HepG2 (cell line): ENCODE results near the gene MYO3B. TPM values are rescaled to one million over a fixed set of nuclear protein-coding genes. Genes with fewer than 3 reads are reported as not detected.

ENCODE experiments used
- ATAC-seq: fragments of 200-7000 bp; cut with Tn5 transposase; 3 replicates; pipeline ENCODE4 v1.9.1; 2020; ENCODE audit warnings: mild to moderate bottlenecking, moderate library complexity
- BruUV-seq: library from RNA; stranded (reverse); fragments of 400-500 nt; replicated peaks from 2 replicates; lab custom pipeline; 2021; lab: Mats Ljungman, UMichigan
- CTCF ChIA-PET: fragments of 300-600 bp; formaldehyde crosslinking; extraction: SDS; loops from one replicate; lab custom pipeline; 2021; ENCODE audit warnings: low total read pairs, inconsistent platforms, low intra/inter-chr PET ratio; lab: Yijun Ruan, JAX
- POLR2A ChIA-PET: fragments of 350-600 bp; sonication (Branson Sonifier 250); formaldehyde crosslinking; loops from one replicate; lab custom pipeline; 2020; ENCODE audit warnings: antibody characterized with exemption, inconsistent platforms; lab: Yijun Ruan, JAX
- DNase-seq: peaks from one replicate; pipeline ENCODE4 v3.0.0-alpha.2; 2015; ENCODE audit warnings: low spot score
- FAIRE-seq: peaks from 3 replicates; lab custom pipeline; 2011; peaks lifted over from hg19 to GRCh38; lab: Jason Lieb, UNC
- H2AFZ ChIP-seq: one replicate; pipeline ENCODE4 v1.6.1; 2011; ENCODE audit warnings: low read length, inconsistent platforms
- H3K27ac ChIP-seq: fragments of 300-600 bp; 3 replicates; pipeline ENCODE4 v1.8.0; 2011; ENCODE audit warnings: mixed run types, mild to moderate bottlenecking, mixed read lengths, low read length, inconsistent platforms; ENCODE audit not compliant: insufficient read depth; ENCODE audit errors: extremely low read length
- H3K27me3 ChIP-seq, 2 experiments: fragments of 200-600 bp in 1 of 2; 2 replicates in 1 of 2; 3 replicates in 1 of 2; pipeline versions ENCODE4 v1.6.0 to v1.8.0; 2011; ENCODE audit warnings: low read length in 2 of 2, mild to moderate bottlenecking in 2 of 2, moderate library complexity in 2 of 2, inconsistent platforms in 1 of 2; ENCODE audit not compliant: insufficient read depth in 2 of 2, control insufficient read depth in 1 of 2
- H3K36me3 ChIP-seq, 2 experiments: fragments of 200-600 bp in 1 of 2; replicated peaks in 1 of 2; 2 replicates in 1 of 2; 3 replicates in 1 of 2; pipeline versions ENCODE4 v1.5.1 to v1.8.0; 2011; ENCODE audit warnings: low read length in 2 of 2, inconsistent platforms in 1 of 2; ENCODE audit not compliant: insufficient read depth in 2 of 2, control insufficient read depth in 1 of 2
- H3K4me1 ChIP-seq: 2 replicates; pipeline ENCODE4 v1.5.1; 2012; ENCODE audit warnings: low read length, inconsistent platforms; ENCODE audit not compliant: insufficient read depth
- H3K4me2 ChIP-seq: 2 replicates; pipeline ENCODE4 v1.6.0; 2011; ENCODE audit warnings: low read depth, low read length, inconsistent platforms
- H3K4me3 ChIP-seq, 3 experiments: fragments of 200-600 bp in 1 of 3; sonication (generic), shearing (Covaris generic) in 1 of 3; replicated peaks in 1 of 3; 2 replicates each; pipeline ENCODE4 v1.5.1; 2011 to 2016; ENCODE audit warnings: low read length in 3 of 3, inconsistent platforms in 2 of 3, low read depth in 2 of 3, mild to moderate bottlenecking in 2 of 3, control low read depth in 1 of 3, mixed read lengths in 1 of 3; ENCODE audit not compliant: insufficient read depth in 1 of 3
- H3K79me2 ChIP-seq: one replicate; pipeline ENCODE4 v1.6.1; 2011; ENCODE audit warnings: low read length, inconsistent platforms; ENCODE audit not compliant: insufficient read depth
- H3K9ac ChIP-seq: 2 replicates; pipeline ENCODE4 v1.6.0; 2011; ENCODE audit warnings: mild to moderate bottlenecking, low read depth, low read length, inconsistent platforms; ENCODE audit not compliant: insufficient read depth
- H3K9me3 ChIP-seq: 2 replicates; pipeline ENCODE4 v1.5.1; 2012; ENCODE audit warnings: mild to moderate bottlenecking, low read length
- H4K20me1 ChIP-seq: 2 replicates; pipeline ENCODE4 v1.6.0; 2011; ENCODE audit warnings: inconsistent platforms, mild to moderate bottlenecking, low read length, moderate library complexity; ENCODE audit not compliant: insufficient read depth
- ELF3 ChIP-seq: IDR thresholded peaks from 2 replicates; pipeline ENCODE4 v1.6.1; 2016; ENCODE audit warnings: missing genetic modification reagents, missing compliant biosample characterization
- SIN3B ChIP-seq: fragments of 150-350 bp; IDR thresholded peaks from 2 replicates; pipeline ENCODE4 v1.6.1; 2014; ENCODE audit warnings: low read length
- SKI ChIP-seq: fragments of 450-650 bp; IDR thresholded peaks from one replicate; pipeline ENCODE4 v1.6.1; 2018; ENCODE audit warnings: mild to moderate bottlenecking; ENCODE audit not compliant: partially characterized antibody
- SOX6 ChIP-seq, 2 experiments: fragments of 450-650 bp in 1 of 2; sonication (generic) in 1 of 2; formaldehyde crosslinking in 1 of 2; IDR thresholded peaks; 2 replicates each; pipeline versions ENCODE4 v1.4.0 to v1.6.1; 2017 to 2020; ENCODE audit warnings: antibody characterized with exemption in 1 of 2, mild to moderate bottlenecking in 1 of 2, missing genetic modification reagents in 1 of 2
- SSRP1 ChIP-seq: IDR thresholded peaks from 2 replicates; pipeline ENCODE4 v1.6.1; 2016; ENCODE audit warnings: control low read depth
- ZNF331 ChIP-seq: sonication (generic); formaldehyde crosslinking; IDR thresholded peaks from 2 replicates; pipeline ENCODE4 v1.4.0; 2020; ENCODE audit warnings: missing genetic modification reagents
- ZSCAN31 ChIP-seq: sonication (generic); formaldehyde crosslinking; IDR thresholded peaks from 2 replicates; pipeline ENCODE4 v1.5.0; 2020; ENCODE audit warnings: low read depth, mild to moderate bottlenecking, missing genetic modification reagents
- WGBS: methylation state at CpG from one replicate; pipeline ENCODE4 v1.1.6; 2017; ENCODE audit warnings: low lambda C conversion rate; 5-methylcytosine and 5-hydroxymethylcytosine counted together
- in situ Hi-C: cut with HindIII; loops from 2 replicates; pipeline ENCODE4 v1.10.0; 2017; ENCODE audit warnings: low pct_unique_long_range_greater_than_20kb; ENCODE audit not compliant: extremely low pct_ligation_motif_present
- intact Hi-C: fragments of 100-400 bp; cut with micrococcal nuclease; formaldehyde crosslinking; loops from one replicate; pipeline ENCODE4 v1.10.0; 2022; ENCODE audit not compliant: unreplicated experiment
- polyA plus RNA-seq, 8 experiments: library from polyadenylated mRNA; depleted of rRNA in 3 of 8; stranded (reverse) in 7 of 8; unstranded in 1 of 8; fragments of >200 nt; fragmentation: Illumina TruSeq in 4 of 8; extraction: Trizol in 4 of 8; gene quantifications; 2 replicates each; pipeline versions ENCODE4 v1.2.1 to v1.2.3, GENCODE V29; 2011 to 2016; ENCODE audit warnings: low read depth in 4 of 8, missing spikeins in 1 of 8, mixed read lengths in 1 of 8; ENCODE audit not compliant: insufficient read depth in 1 of 8
- total RNA-seq, 5 experiments: library from RNA; depleted of rRNA; stranded (reverse); fragments of >200 nt; fragmentation: Illumina TruSeq; extraction: Trizol; gene quantifications; 2 replicates each; pipeline ENCODE4 v1.2.3, GENCODE V29; 2016; ENCODE audit warnings: low read depth in 1 of 5
- TF ChIP-seq, protein P1 (sequence below): sonication (generic); formaldehyde crosslinking; IDR thresholded peaks from 2 replicates; pipeline ENCODE4 v1.4.0; 2020; ENCODE audit warnings: missing genetic modification reagents
- TF ChIP-seq, protein P2 (sequence below): IDR thresholded peaks from 2 replicates; pipeline ENCODE4 v1.4.0; 2020; ENCODE audit warnings: mild to moderate bottlenecking, missing genetic modification reagents
- TF ChIP-seq, protein P3 (sequence below): sonication (generic); formaldehyde crosslinking; IDR thresholded peaks from 2 replicates; pipeline ENCODE4 v1.5.0; 2020; ENCODE audit warnings: mild to moderate bottlenecking, missing genetic modification reagents, moderate library complexity

MYO3B gene
- total and polyA plus RNA-seq, 2 of the 13 experiments (the other 11 are each of a cell fraction or from before 2014, with no cell fraction given), result 0.01 TPM; not detected in 1

DNA sequence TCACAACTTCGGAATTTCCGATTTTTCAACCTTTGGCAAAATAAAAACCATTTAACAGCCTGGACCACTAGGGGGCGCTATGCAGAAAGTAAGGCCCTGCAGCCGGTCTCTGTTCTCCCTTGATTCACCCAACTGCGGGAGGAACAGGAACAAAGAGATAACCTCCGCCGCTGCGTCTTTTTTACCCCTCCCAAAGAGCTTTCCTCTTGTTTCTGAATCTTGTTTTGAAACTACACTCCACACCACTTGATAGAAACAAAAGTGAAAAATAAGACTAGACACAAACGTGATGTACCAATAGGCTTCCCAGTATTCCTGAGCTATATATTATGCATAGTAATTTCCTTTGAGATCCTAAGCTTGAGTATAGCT is 231.2 kb downstream of the MYO3B start:
- no TSS peak for BruUV-seq
- peak; percentile 71 for DNase-seq
- in situ Hi-C loops, result loop anchor here (5.0 kb wide), 1 partner anchor 308 kb away; the partner anchor contains the start of gene SP5
- no peaks in the 10 kb centered on the region for H3K79me2 ChIP-seq
- ChIA-PET CTCF (interaction anchor here (1.2 to 2.6 kb wide), 4 partner anchors 114 to 407 kb away, joined by 3 to 20 read pairs (median 12); partner anchors contain the start of gene GAD1), POLR2A (interaction anchor here (0.6 to 6.4 kb wide), 5 partner anchors 46 to 315 kb away, joined by 3 to 39 read pairs (median 3); partner anchors contain the start of gene SP5)
- H3K4me1 ChIP-seq, result peaks cover 12% of the 10 kb centered on the region
- no peak overlapping the region for H2AFZ ChIP-seq
- H3K9ac ChIP-seq, result no peak overlapping the region
- H3K4me3 ChIP-seq, result peak overlapping the region in 1 of 3 experiments; percentile 11; a peak in 1 of 6 replicates
- 7% methylated on average over 9 of the region's 9 CpGs for WGBS
- intact Hi-C loops, result loop anchor here (1.0 to 2.0 kb wide), 3 partner anchors 121 to 403 kb away; no protein-coding TSS in a partner anchor
- no peaks in the 10 kb centered on the region for H3K36me3 ChIP-seq
- H3K9me3 ChIP-seq, result no peaks in the 10 kb centered on the region
- H3K27me3 ChIP-seq, result peaks cover 2 to 53% of the 10 kb centered on the region in 2 experiments; a peak in 4 of 5 replicates
- H3K4me2 ChIP-seq, result peak overlapping the region; percentile 51
- ATAC-seq, result peak; percentile 84
- peak; percentile 88 for FAIRE-seq
- H4K20me1 ChIP-seq, result no peaks in the 10 kb centered on the region
- H3K27ac ChIP-seq, result no peak overlapping the region
- TF ChIP-seq, protein P1, sequence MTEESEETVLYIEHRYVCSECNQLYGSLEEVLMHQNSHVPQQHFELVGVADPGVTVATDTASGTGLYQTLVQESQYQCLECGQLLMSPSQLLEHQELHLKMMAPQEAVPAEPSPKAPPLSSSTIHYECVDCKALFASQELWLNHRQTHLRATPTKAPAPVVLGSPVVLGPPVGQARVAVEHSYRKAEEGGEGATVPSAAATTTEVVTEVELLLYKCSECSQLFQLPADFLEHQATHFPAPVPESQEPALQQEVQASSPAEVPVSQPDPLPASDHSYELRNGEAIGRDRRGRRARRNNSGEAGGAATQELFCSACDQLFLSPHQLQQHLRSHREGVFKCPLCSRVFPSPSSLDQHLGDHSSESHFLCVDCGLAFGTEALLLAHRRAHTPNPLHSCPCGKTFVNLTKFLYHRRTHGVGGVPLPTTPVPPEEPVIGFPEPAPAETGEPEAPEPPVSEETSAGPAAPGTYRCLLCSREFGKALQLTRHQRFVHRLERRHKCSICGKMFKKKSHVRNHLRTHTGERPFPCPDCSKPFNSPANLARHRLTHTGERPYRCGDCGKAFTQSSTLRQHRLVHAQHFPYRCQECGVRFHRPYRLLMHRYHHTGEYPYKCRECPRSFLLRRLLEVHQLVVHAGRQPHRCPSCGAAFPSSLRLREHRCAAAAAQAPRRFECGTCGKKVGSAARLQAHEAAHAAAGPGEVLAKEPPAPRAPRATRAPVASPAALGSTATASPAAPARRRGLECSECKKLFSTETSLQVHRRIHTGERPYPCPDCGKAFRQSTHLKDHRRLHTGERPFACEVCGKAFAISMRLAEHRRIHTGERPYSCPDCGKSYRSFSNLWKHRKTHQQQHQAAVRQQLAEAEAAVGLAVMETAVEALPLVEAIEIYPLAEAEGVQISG (CRISPR knock-in tag), result peak; percentile 65
- no peak for TF ChIP-seq SOX6 (IDR thresholded peaks at IDR 0.05)
- TF ChIP-seq SOX6 (CRISPR knock-in tag; IDR thresholded peaks at IDR 0.05), result 0 out of 2 replicates have a peak, but pooled peaks have one; percentile 18
- TF ChIP-seq, protein P2, sequence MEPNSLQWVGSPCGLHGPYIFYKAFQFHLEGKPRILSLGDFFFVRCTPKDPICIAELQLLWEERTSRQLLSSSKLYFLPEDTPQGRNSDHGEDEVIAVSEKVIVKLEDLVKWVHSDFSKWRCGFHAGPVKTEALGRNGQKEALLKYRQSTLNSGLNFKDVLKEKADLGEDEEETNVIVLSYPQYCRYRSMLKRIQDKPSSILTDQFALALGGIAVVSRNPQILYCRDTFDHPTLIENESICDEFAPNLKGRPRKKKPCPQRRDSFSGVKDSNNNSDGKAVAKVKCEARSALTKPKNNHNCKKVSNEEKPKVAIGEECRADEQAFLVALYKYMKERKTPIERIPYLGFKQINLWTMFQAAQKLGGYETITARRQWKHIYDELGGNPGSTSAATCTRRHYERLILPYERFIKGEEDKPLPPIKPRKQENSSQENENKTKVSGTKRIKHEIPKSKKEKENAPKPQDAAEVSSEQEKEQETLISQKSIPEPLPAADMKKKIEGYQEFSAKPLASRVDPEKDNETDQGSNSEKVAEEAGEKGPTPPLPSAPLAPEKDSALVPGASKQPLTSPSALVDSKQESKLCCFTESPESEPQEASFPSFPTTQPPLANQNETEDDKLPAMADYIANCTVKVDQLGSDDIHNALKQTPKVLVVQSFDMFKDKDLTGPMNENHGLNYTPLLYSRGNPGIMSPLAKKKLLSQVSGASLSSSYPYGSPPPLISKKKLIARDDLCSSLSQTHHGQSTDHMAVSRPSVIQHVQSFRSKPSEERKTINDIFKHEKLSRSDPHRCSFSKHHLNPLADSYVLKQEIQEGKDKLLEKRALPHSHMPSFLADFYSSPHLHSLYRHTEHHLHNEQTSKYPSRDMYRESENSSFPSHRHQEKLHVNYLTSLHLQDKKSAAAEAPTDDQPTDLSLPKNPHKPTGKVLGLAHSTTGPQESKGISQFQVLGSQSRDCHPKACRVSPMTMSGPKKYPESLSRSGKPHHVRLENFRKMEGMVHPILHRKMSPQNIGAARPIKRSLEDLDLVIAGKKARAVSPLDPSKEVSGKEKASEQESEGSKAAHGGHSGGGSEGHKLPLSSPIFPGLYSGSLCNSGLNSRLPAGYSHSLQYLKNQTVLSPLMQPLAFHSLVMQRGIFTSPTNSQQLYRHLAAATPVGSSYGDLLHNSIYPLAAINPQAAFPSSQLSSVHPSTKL (CRISPR knock-in tag), result peak; percentile 22; the same call in 1 of the 2 replicates
- 0 out of 2 replicates have a peak, but pooled peaks have one; percentile 20 for TF ChIP-seq SIN3B
- peak; percentile 43; the same call in 1 of the 2 replicates for TF ChIP-seq ELF3 (CRISPR knock-in tag)
- TF ChIP-seq ZNF331 (CRISPR knock-in tag), result 0 out of 2 replicates have a peak, but pooled peaks have one; percentile 36
- no peak for TF ChIP-seq SKI
- 0 out of 2 replicates have a peak, but pooled peaks have one; percentile 27 for TF ChIP-seq ZSCAN31
- no peak for TF ChIP-seq SSRP1 (CRISPR knock-in tag)
- TF ChIP-seq, protein P3, sequence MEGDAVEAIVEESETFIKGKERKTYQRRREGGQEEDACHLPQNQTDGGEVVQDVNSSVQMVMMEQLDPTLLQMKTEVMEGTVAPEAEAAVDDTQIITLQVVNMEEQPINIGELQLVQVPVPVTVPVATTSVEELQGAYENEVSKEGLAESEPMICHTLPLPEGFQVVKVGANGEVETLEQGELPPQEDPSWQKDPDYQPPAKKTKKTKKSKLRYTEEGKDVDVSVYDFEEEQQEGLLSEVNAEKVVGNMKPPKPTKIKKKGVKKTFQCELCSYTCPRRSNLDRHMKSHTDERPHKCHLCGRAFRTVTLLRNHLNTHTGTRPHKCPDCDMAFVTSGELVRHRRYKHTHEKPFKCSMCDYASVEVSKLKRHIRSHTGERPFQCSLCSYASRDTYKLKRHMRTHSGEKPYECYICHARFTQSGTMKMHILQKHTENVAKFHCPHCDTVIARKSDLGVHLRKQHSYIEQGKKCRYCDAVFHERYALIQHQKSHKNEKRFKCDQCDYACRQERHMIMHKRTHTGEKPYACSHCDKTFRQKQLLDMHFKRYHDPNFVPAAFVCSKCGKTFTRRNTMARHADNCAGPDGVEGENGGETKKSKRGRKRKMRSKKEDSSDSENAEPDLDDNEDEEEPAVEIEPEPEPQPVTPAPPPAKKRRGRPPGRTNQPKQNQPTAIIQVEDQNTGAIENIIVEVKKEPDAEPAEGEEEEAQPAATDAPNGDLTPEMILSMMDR (CRISPR knock-in tag), result peak; percentile 88
